ENCODE data around the gene LHPP. TPM values are rescaled to one million over a fixed set of nuclear protein-coding genes. Genes with fewer than 3 reads are reported as not detected.

LHPP gene
- total RNA-seq, 1 donor from 2014 or later: 24.5 TPM

GRCh38 chr10:124425227-124425962, 36.2 kb upstream of the LHPP start:
- H3K36me3 Mint-ChIP-seq: no peaks in the 10 kb centered on the region
- no peak overlapping the region for H3K27ac Mint-ChIP-seq
- Histone ChIP-seq H3K79me2 (ENCODE audit: low read depth) (no peaks in the 10 kb centered on the region), H4K20me1 (ENCODE audit: low read depth) (no peaks in the 10 kb centered on the region), H3K9ac (no peak overlapping the region), H3K9me3 (ENCODE audit: low read depth) (no peaks in the 10 kb centered on the region), H3K36me3 (no peaks in the 10 kb centered on the region), H2AFZ (replicated peaks) (no peak overlapping the region), H3F3A (ENCODE audit: low read depth) (no peaks in the 10 kb centered on the region), H3K27ac (no peak overlapping the region), H3K4me2 (no peak overlapping the region), H3K4me3 (no peak overlapping the region), H3K27me3 (peaks cover 24% of the 10 kb centered on the region), H3K4me1 (no peaks in the 10 kb centered on the region)
- no peak for DNase-seq (ENCODE audit: low spot score)
- no peak for TF ChIP-seq CTCF (IDR thresholded peaks at IDR 0.05)
- no peak for TF ChIP-seq EZH2phosphoT487 (IDR thresholded peaks at IDR 0.05)
- no peak for TF ChIP-seq EZH2 (IDR thresholded peaks at IDR 0.05)
- H3K4me1 Mint-ChIP-seq: no peaks in the 10 kb centered on the region
- no peak overlapping the region for H3K4me3 Mint-ChIP-seq
- H3K9me3 Mint-ChIP-seq: no peaks in the 10 kb centered on the region
- H3K27me3 Mint-ChIP-seq (ENCODE audit: insufficient read depth, low read depth): peaks cover 10% of the 10 kb centered on the region

- H3K36me3 Mint-ChIP-seq: no peaks in the 10 kb centered on the region
- H3K4me3 Mint-ChIP-seq: no peak overlapping the region
- no peaks in the 10 kb centered on the region for H3K9me3 Mint-ChIP-seq
Observed at GRCh38 chr10:124428207-124428777, 33.3 kb upstream of the LHPP start.

GRCh38 chr10:124429576-124429975, 32.0 kb upstream of the LHPP start:
- no peak overlapping the region for H2AFZ ChIP-seq (replicated peaks)
- H3K36me3 ChIP-seq: no peaks in the 10 kb centered on the region
- H3K36me3 Mint-ChIP-seq: no peaks in the 10 kb centered on the region
- DNase-seq (ENCODE audit: low spot score): no peak
- H3K9ac ChIP-seq: no peak overlapping the region
- H3K4me3 Mint-ChIP-seq: no peak overlapping the region
- no peaks in the 10 kb centered on the region for H3K4me1 Mint-ChIP-seq
- no peaks in the 10 kb centered on the region for H3K4me1 ChIP-seq
- no peak overlapping the region for H3K27ac ChIP-seq
- H3K9me3 ChIP-seq (ENCODE audit: low read depth): no peaks in the 10 kb centered on the region
- H3K79me2 ChIP-seq (ENCODE audit: low read depth): no peaks in the 10 kb centered on the region
- H3K4me2 ChIP-seq: no peak overlapping the region
- H3K9me3 Mint-ChIP-seq: no peaks in the 10 kb centered on the region
- no peaks in the 10 kb centered on the region for H3K27me3 ChIP-seq
- H3F3A ChIP-seq (ENCODE audit: low read depth): no peaks in the 10 kb centered on the region
- H3K27me3 Mint-ChIP-seq (ENCODE audit: insufficient read depth, low read depth): no peaks in the 10 kb centered on the region
- no peak overlapping the region for H3K27ac Mint-ChIP-seq
- TF ChIP-seq EZH2phosphoT487 (IDR thresholded peaks at IDR 0.05) (no peak), CTCF (IDR thresholded peaks at IDR 0.05) (no peak), EZH2 (IDR thresholded peaks at IDR 0.05) (no peak)
- H4K20me1 ChIP-seq (ENCODE audit: low read depth): no peaks in the 10 kb centered on the region
- H3K4me3 ChIP-seq: no peak overlapping the region

More at GRCh38 chr10:124428207-124428777, 33.3 kb upstream of the LHPP start:
- Histone ChIP-seq H3F3A (ENCODE audit: low read depth) (no peaks in the 10 kb centered on the region), H3K27ac (no peak overlapping the region), H3K9ac (no peak overlapping the region), H3K27me3 (no peaks in the 10 kb centered on the region), H3K4me2 (no peak overlapping the region), H3K36me3 (no peaks in the 10 kb centered on the region), H2AFZ (replicated peaks) (no peak overlapping the region), H3K4me1 (no peaks in the 10 kb centered on the region), H4K20me1 (ENCODE audit: low read depth) (no peaks in the 10 kb centered on the region), H3K9me3 (ENCODE audit: low read depth) (no peaks in the 10 kb centered on the region), H3K79me2 (ENCODE audit: low read depth) (no peaks in the 10 kb centered on the region), H3K4me3 (no peak overlapping the region)
- peaks cover 6% of the 10 kb centered on the region for H3K27me3 Mint-ChIP-seq (ENCODE audit: insufficient read depth, low read depth)
- no peak for DNase-seq (ENCODE audit: low spot score)
- TF ChIP-seq CTCF (IDR thresholded peaks at IDR 0.05) (no peak), EZH2phosphoT487 (IDR thresholded peaks at IDR 0.05) (no peak), EZH2 (IDR thresholded peaks at IDR 0.05) (no peak)
- H3K4me1 Mint-ChIP-seq: no peaks in the 10 kb centered on the region
- H3K27ac Mint-ChIP-seq: no peak overlapping the region

Data from neural progenitor cell (in vitro differentiated cells).